ENCODE measurements around the gene TMUB1.
"Not testable (repeated sequence)": the region's sequence is repeated elsewhere in the genome, so short reads cannot be mapped to it uniquely, and the experiment has no call there.

The TMUB1 gene

DNA sequence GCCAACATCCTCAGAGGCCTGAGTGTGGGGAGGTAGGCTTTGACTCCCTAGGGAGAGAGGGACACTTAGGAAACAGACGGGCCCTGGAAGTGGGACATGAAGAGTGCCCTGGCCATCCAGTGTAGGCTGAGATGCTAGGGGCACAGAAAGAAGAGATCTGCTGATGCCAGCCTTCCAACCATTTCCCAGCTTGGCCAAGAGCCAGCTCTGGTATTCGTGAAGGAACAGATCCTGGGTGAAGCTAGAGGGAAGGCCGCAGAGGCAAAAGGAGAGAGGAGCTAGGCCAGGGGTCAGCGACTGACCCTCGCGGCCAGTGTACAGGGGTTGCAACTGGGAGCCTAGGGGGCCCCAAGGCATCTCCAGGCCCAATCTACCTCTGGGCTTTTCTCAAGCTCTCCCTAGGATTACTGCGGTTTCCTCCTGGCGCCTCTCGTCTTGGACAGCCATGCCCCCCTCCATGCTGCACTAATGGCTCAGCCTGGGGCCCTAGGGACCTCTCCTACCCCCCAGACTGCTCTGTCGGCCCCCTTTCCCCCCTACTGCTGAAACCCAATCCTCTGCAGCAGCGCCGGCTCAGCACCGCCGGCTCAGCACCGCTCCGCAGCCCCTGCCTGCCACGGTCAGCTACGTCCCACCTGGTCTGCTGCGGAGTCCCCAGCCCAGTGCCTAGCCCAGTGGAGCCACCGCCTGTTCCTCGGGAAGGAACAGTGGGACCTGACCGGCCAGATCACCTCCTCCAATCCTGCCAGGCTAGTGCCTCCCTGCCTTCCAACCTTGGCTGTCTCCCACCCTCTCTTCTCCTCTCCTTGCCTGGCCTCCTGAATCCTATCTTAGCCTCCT lies 35.1 kb downstream of the TMUB1 start, which contains the start of gene ASIC3:
Gene ASIC3, plus strand, starts transcription at position 556 of the 840 bp plus-strand sequence. CDS start 355 bp downstream, outside the sequence.
- DNase-seq: no peak

DNA sequence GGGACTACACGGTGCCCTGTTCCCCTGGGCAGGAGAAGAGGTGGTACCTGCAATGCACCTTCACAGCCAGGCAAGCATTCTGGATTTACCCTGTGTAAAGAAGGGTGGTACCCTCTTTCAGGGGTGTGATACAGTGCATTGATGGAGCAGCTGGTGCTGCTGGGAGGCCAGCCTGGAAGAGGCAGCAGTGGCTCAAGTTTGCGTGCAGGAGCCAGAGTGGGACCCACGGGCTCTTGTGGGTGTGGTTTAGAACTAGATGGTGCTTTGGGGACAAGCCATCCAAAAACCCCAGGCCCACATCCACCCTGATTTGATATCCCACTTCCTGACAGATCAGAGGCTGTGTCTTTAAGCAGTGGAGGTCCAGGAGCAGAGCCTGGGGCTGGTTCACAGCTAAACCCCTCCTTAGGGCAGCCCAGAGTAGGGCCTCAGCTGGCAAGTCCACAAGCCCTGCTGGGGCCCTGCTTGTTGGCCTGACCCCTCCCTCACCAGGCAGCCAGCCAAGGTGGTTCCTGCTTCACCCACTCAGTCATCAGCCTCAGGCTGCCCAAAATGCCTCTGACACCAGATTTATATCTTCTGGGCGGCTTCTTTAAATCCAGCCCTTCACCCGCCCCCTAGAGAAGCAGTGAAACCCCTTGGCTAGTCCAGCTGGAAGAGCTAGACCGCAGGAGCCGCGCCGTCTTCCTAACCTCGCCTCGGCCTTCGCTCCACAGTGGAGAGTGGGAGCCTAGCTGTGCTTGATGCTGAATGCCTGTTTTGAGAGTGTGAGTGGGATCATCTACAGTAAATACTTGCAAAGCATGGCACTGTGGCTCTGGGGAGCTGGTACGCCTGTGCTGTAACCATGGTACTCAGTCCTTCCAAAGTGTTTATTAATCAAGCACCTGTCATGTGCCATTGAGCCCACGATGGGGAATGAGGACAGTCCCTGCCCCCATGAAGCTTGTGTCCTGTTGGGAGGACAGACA lies 36.4 kb downstream of the TMUB1 start:
- no peak for DNase-seq

GRCh38 chr7:151045967-151046366 lies 37.3 kb downstream of the TMUB1 start:
- DNase-seq: no peak

GRCh38 chr7:151045262-151045661 lies 38.0 kb downstream of the TMUB1 start:
- no peak for DNase-seq

GRCh38 chr7:151043959-151044358 lies 39.3 kb downstream of the TMUB1 start:
- DNase-seq: no peak

DNA sequence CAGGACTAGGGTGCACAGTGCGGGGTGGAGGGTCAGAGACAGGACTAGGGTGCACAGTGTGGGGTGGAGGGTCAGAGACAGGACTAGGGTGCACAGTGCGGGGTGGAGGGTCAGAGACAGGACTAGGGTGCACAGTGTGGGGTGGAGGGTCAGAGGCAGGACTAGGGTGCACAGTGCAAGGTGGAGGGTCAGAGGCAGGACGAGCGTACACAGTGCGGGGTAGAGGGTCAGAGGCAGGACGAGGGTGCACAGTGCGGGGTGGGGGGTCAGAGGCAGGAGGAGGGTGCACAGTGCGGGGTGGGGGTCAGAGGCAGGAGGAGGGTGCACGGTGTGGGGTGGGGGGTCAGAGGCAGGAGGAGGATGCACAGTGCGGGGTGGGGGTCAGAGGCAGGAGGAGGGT lies 39.8 kb downstream of the TMUB1 start:
- DNase-seq: not testable (repeated sequence)

DNA sequence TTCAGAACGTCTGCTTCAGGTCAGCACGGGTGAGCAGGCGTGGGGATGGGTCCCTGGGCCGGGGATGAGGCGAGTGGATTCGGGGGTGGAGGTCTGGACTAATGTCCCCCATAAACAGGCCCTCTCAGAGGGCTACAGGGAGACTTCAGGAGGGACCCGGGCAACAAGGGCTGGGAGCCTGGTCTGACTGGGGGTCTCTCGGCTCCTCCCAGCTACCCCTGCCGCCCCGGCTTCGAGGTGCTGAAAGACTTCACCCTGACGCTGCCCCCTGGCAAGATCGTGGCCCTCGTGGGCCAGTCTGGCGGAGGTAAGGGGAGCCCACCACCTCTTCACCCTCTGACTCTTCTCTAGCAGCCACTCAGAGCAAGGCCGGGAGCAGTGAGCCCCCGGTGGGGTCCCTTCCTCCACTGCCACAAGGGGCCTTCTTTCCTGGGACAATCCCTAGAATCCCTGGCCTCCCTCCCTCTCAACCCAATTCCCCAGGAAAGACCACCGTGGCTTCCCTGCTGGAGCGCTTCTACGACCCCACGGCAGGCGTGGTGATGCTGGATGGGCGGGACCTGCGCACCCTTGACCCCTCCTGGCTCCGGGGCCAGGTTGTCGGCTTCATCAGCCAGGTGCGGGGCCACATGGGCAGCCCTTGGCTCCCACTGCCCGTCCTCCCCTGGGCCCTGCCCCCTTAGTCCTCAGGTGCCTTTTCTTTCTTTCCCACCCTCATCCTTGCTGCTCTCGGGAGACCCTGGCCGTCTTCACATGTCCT lies 42.5 kb downstream of the TMUB1 start:
- no peak for DNase-seq

DNA sequence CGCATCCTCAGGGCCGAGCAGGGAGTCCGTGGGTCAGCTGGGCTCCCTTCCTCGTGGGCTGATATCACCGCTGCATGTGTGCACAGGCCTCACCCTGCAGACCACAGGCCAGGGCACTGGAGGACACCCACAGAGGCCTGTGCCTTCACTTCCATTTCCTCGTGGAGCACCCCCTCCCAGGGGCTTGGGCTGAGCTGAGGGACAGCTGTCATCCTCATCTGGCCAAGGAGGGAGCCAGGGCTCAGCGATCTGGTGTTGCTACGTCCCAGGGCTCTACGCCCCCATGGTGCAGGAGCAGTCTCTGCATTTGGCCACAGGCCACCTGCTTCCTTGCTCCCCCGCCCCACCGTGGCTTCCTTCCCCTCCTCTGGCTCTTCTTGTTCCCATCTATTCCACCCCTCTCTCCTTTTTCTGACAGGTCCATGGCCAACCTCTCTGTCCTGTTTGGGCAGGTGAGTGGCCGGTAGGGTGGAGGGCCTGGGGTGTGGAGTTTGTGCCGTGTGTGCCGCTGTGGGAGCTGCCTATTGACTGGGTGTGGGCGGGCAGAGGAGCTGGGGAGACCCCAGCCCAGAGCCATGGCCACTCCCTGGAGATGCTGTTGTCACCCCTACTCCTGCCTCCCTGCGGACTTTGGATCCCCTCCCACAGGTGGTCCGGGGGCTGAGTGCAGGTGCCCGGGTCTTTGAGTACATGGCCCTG lies 43.3 kb downstream of the TMUB1 start:
- DNase-seq: no peak

GRCh38 chr7:151038951-151039849 lies 44.1 kb downstream of the TMUB1 start:
- DNase-seq: no peak

DNA sequence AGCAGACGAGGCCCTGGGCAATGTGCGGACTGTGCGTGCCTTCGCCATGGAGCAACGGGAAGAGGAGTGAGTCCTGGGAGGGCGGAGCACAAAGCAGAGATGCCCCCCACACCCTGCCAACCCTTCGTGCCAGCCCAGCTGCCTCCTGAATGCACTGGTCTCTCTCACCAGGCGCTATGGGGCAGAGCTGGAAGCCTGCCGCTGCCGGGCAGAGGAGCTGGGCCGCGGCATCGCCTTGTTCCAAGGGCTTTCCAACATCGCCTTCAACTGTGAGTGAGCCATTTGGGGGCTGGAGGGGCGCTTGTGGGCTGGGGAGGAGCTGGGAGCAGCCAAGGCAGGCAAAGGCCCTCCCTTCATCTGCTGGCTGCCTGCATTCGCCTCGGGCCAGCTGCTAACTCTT lies 47.4 kb downstream of the TMUB1 start:
- no peak for DNase-seq

GRCh38 chr7:151035026-151035717 lies 48.1 kb downstream of the TMUB1 start:
- DNase-seq: no peak

DNA sequence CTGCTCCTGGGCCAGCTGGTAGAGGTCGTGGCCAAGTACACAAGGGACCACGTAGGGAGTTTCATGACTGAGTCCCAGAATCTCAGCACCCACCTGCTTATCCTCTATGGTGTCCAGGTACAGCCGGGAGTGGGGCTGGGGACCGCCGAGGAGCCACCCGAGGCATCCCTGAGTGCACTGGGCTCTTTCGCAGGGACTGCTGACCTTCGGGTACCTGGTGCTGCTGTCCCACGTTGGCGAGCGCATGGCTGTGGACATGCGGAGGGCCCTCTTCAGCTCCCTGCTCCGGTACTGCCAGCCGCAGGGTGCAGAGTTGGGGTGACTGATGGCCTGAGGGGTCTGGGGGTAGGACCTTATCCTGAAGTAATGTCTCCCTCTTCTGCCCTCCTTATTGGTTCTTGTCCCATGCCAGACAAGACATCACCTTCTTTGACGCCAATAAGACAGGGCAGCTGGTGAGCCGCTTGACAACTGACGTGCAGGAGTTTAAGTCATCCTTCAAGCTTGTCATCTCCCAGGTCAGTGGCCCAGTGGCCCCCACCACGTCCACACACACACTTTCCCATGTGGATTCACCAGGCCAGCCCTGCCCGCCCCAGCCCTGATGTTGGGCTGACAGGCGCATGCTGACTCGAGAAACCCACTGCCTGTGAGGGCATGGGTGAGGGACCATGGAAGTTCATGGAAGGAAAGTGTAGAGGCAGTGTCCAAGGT lies 48.8 kb downstream of the TMUB1 start:
- DNase-seq: no peak

- no peak for DNase-seq
These were observed 49.4 kb downstream of the TMUB1 start for GRCh38 chr7:151033864-151034249.

GRCh38 chr7:151032936-151033863 lies 50.1 kb downstream of the TMUB1 start:
- no peak for DNase-seq

All from NCI-H524 treated with DMSO at 0.1 percent for 48 hours (cell line).